GM12891 (cell line): ENCODE measurements around the gene RASGRF2.

Source experiments
- PAX5 ChIP-seq: IDR thresholded peaks from 2 replicates; pipeline ENCODE4 v1.6.1; 2011; ENCODE audit warnings: low read length, moderate library complexity, mild to moderate bottlenecking; ENCODE audit not compliant: insufficient read depth, severe bottlenecking
- POLR2A ChIP-seq: IDR thresholded peaks from 2 replicates; pipeline ENCODE4 v1.6.1; 2011; ENCODE audit warnings: low read depth, low read length, control low read depth
- POLR2AphosphoS5 ChIP-seq: IDR thresholded peaks from 2 replicates; pipeline ENCODE4 v1.6.1; 2011; ENCODE audit warnings: low read depth, low read length, control low read depth
- POU2F2 ChIP-seq: IDR thresholded peaks from 2 replicates; pipeline ENCODE4 v1.6.1; 2011; ENCODE audit warnings: low read depth, mild to moderate bottlenecking, control low read depth, low read length, moderate library complexity
- SPI1 ChIP-seq: IDR thresholded peaks from 2 replicates; pipeline ENCODE4 v1.6.1; 2011; ENCODE audit warnings: low read depth, low read length, control low read depth
- TAF1 ChIP-seq: IDR thresholded peaks from 2 replicates; pipeline ENCODE4 v1.6.1; 2011; ENCODE audit warnings: low read depth, low read length, control low read depth

DNA sequence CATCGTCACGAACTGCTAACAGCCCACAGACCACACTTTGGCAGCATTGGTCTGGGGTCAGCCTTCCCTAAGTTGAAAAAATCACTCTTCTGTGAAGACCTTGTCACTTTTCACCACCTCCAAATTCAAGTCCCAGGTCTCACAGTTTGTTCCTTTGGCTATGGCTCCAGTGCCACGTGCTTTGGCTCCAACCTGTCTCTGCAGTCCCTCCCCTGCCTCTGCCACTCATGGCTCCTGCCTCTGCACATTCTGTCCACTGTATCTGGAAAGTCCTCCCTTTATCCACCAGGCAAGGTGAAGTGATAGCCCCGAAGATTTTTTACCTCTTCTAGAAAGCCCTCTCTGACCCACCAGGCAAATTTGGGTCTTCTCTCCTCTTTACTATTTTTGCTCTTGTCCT lies 278.3 kb downstream of the RASGRF2 start:
- TF ChIP-seq TAF1 (no peak), POLR2AphosphoS5 (no peak), POLR2A (no peak), SPI1 (no peak), POU2F2 (no peak), PAX5 (no peak)
